Mucosa of rectum (tissue), 2 donors: ENCODE measurements around the gene GPC1.
"Not testable (repeated sequence)": the region's sequence is repeated elsewhere in the genome, so short reads cannot be mapped to it uniquely, and the experiment has no call there.

Source experiments
- H3K27ac ChIP-seq, 2 donors: one replicate each; pipeline ENCODE4 v1.7.0; 2013; ENCODE audit warnings: inconsistent platforms in 2 of 2, low read depth in 2 of 2, low read length in 2 of 2
- H3K27me3 ChIP-seq, 2 donors: one replicate each; pipeline ENCODE4 v1.7.0; 2013; ENCODE audit warnings: low read length in 2 of 2; ENCODE audit not compliant: control insufficient read depth in 2 of 2, insufficient read depth in 2 of 2
- H3K36me3 ChIP-seq, 2 donors: one replicate each; pipeline ENCODE4 v1.7.0; 2013; ENCODE audit warnings: low read length in 2 of 2; ENCODE audit not compliant: control insufficient read depth in 2 of 2, insufficient read depth in 2 of 2
- H3K4me1 ChIP-seq, 2 donors: one replicate each; pipeline ENCODE4 v1.7.0; 2013; ENCODE audit warnings: low read length in 2 of 2, mild to moderate bottlenecking in 1 of 2; ENCODE audit not compliant: control insufficient read depth in 2 of 2, insufficient read depth in 2 of 2
- H3K4me3 ChIP-seq, 2 donors: one replicate each; pipeline ENCODE4 v1.7.0; 2013; ENCODE audit warnings: low read length in 2 of 2
- H3K9ac ChIP-seq, 2 donors: one replicate each; pipeline ENCODE4 v1.7.0; 2013; ENCODE audit warnings: low read length in 2 of 2, low read depth in 1 of 2, mild to moderate bottlenecking in 1 of 2
- H3K9me3 ChIP-seq, 2 donors: one replicate each; pipeline ENCODE4 v1.7.0; 2013; ENCODE audit warnings: low read length in 2 of 2; ENCODE audit not compliant: control insufficient read depth in 2 of 2
- donor health status: healthy.
- donor health status: Normal muscosa, but diverticular disease.

GPC1 gene

DNA sequence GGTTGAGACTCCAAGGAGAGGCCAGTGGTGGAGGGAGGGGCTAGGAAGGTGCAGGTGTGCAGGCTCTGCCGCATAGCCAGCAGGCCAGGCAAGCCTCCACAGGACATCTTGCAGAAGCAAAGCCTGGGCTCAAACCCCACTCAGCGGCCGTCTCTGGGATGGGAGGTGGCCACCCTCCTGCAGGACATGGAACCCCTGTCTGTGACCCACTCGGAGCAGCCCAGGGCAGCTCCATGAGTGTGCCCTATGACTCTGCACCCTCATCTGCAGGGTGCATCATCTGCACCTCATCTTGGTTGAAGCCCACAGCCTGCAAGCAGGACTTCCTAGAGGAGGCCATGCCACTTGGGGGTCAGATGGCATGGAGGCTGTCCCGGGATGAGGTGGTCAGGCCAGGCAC lies 46.3 kb downstream of the GPC1 start:
- Histone ChIP-seq H3K9ac (no peak overlapping the region), H3K27me3 (no peaks in the 10 kb centered on the region), H3K36me3 (no peaks in the 10 kb centered on the region), H3K9me3 (no peaks in the 10 kb centered on the region), H3K4me3 (no peak overlapping the region), H3K4me1 (no peaks in the 10 kb centered on the region), H3K27ac (no peak overlapping the region)

DNA sequence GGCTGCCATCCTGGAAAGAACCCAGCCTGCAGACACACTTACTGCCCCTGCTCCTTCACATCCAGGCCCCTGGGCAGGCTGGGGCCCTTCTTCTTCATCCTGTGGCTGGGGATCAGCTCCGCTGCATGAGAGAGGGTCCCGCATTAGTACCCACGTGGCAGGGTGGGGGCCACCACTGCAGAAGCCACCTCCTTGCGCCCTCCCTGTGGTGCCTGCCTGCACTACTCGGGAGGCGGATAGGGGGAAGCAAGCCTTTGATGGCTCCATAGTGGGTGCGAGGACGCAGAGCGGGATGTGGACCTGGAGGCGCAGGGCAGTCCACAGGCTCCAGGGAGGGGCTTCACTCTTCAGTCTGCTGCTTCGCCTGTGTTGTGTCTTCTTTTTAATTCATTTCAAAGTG lies 46.7 kb downstream of the GPC1 start:
- H3K27me3 ChIP-seq = no peaks in the 10 kb centered on the region
- no peaks in the 10 kb centered on the region for H3K36me3 ChIP-seq
- no peaks in the 10 kb centered on the region for H3K9me3 ChIP-seq
- H3K27ac ChIP-seq = no peak overlapping the region
- no peak overlapping the region for H3K9ac ChIP-seq
- H3K4me1 ChIP-seq = no peaks in the 10 kb centered on the region
- H3K4me3 ChIP-seq = no peak overlapping the region

DNA sequence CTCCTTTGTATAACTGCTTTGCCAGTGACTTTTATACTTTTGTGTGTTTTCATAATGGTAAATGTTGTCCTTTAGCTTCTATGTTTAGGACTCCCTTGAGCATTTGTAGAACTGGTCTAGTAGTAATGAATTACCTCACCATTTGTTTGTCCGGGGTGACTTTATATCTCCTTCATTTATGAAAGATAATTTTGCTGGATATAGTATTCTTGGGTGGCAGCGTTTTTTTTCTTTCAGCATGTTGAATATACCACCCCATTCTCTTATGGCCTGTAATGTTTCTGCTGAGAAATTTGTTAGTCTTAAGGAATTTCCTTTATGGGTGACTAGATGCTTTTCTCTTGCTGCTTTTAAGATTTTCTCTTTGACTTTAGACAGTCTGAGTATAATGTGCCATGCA lies 56.0 kb downstream of the GPC1 start:
- Histone ChIP-seq H3K4me3 (no peak overlapping the region), H3K27me3 (no peaks in the 10 kb centered on the region), H3K9ac (no peak overlapping the region), H3K9me3 (peaks cover 3 to 8% of the 10 kb centered on the region in 2 donors), H3K27ac (no peak overlapping the region), H3K4me1 (no peaks in the 10 kb centered on the region), H3K36me3 (peaks cover 3 to 4% of the 10 kb centered on the region in 2 donors)

DNA sequence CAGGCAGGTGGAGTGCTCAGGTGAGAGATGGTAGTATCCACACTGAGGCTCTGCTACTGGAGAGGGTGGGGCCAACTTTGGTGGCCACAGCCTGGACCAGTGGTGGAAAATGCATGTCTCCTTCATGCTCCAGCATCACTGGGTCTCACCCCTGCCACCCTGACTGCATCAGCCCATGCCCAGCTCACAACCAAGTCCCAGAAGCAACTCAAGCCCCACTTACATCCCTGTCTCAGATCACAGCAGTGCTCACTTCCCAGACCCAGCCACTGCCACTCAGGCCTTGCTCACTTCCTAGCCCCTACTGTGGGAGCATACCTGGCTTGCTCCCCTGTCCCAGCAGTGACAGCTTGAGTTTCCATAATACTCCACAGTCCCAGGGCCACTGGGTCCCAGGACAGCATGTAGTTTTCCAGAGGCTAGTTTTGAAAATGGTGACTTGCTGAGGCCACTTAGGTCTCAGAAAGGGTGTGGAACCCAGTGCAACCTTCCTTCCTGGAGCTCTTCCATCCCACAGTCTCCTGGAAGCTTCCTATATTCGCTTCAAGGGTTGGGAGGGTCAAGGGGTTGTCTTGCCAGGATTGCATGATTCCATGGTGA lies 58.8 kb downstream of the GPC1 start:
- Histone ChIP-seq H3K4me3 (no peak overlapping the region), H3K9me3 (peaks cover 3 to 6% of the 10 kb centered on the region in 2 donors), H3K9ac (no peak overlapping the region), H3K4me1 (no peaks in the 10 kb centered on the region), H3K27me3 (no peaks in the 10 kb centered on the region), H3K36me3 (peaks cover 6 to 7% of the 10 kb centered on the region in 2 donors), H3K27ac (no peak overlapping the region)

DNA sequence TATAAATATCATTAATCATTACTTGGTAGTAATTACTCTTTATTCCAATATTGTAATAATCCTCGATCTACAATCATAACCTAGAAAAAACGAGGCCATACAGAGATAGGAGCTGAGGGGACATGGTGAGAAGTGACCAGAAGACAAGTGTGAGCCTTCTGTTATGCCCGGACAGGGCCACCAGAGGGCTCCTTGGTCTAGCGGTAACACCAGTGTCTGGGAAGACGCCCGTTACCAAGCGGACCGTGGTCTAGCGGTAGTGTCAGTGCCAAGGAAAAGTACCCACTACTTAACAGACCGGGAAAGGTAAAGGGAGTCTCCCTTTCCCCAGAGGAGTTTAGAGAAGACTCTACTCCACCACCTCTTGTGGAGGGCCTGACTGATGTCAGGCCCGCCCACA lies 59.5 kb downstream of the GPC1 start:
- not testable (repeated sequence) for H3K4me3 ChIP-seq, H3K4me1 ChIP-seq, H3K9me3 ChIP-seq, H3K36me3 ChIP-seq, H3K9ac ChIP-seq, H3K27ac ChIP-seq, H3K27me3 ChIP-seq

DNA sequence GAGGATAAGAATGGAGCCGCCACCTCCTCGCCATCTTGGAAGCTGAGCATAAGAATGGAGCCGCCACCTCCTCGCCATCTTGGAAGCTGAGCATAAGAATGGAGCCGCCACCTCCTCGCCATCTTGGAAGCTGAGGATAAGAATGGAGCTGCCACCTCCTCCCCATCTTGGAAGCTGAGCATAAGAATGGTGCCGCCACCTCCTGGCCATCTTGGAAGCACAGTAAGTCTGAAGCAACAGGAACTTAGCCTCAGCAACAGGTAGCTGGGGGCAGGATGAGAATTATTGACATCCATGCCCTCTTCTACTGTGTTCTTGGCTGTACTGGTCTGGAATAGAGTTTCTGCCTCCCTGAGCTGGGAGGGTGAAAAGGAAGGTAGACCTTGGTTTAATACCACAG lies 61.6 kb downstream of the GPC1 start:
- H3K9me3 ChIP-seq, H3K4me3 ChIP-seq: not testable (repeated sequence)
- H3K36me3 ChIP-seq = peaks cover 6 to 12% of the 10 kb centered on the region in 2 donors

DNA sequence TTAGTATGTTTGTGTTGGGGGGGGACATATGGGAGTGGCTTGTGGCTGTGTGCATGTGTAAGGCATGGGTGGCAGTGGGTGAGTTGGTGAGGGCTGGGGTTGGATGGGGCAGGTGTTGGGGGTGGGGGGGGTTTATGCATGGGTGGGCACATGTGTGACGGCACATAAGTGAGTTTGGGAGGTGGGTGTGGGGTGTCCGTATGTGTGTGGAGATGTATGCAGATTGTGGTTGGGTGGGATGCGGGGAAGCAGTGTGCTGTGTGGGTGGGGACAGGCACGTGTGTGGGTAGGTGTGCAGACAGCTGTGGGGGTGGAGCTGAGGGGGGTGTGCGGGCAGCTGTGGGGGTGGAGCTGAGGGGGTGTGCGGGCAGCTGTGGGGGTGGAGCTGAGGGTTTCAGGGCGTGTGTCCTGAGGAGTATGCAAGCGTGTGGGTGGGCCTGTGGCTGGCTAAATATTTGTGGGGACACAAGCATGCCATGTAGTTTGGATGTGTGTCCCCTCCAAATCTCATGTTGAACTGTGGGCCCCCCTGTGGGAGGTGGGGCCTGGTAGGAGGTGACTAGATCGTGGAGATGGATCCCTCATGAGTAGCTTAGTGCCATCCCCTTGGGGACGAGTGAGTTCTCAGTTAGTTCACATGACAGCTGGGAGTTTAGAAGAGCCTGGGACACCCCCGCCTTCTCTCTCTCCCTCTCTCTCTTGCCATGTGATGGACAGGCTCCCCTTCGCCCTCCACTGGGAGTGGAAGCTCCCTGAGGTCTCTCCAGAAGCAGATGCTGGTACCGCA lies 62.9 kb downstream of the GPC1 start:
- no peak overlapping the region for H3K9ac ChIP-seq
- H3K9me3 ChIP-seq = no peaks in the 10 kb centered on the region
- no peak overlapping the region for H3K27ac ChIP-seq
- peaks cover 6 to 12% of the 10 kb centered on the region in 2 donors for H3K36me3 ChIP-seq
- no peaks in the 10 kb centered on the region for H3K27me3 ChIP-seq
- no peaks in the 10 kb centered on the region for H3K4me1 ChIP-seq
- H3K4me3 ChIP-seq = no peak overlapping the region

More for the DNA sequence above, 61.6 kb downstream of the GPC1 start:
- H3K4me1 ChIP-seq, H3K9ac ChIP-seq, H3K27ac ChIP-seq, H3K27me3 ChIP-seq: not testable (repeated sequence)

DNA sequence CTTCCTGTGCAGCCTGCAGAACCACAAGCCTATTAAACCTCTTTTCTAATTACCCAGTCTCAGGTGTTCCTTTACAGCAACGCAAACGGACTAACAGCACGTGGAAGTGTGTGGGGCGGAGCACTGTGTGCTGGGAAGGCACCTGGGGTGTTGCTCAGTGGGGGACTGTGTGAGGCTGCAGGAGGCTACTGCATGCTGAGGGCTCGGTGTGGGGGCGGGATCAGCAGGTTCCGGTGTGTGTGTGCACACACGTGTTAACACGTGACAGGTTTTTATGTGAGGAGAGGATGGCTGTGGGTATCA lies 63.4 kb downstream of the GPC1 start:
- no peak overlapping the region for H3K4me3 ChIP-seq
- H3K36me3 ChIP-seq = peaks cover 6 to 13% of the 10 kb centered on the region in 2 donors
- H3K27ac ChIP-seq = no peak overlapping the region
- no peaks in the 10 kb centered on the region for H3K27me3 ChIP-seq
- H3K4me1 ChIP-seq = no peaks in the 10 kb centered on the region
- H3K9me3 ChIP-seq = no peaks in the 10 kb centered on the region
- H3K9ac ChIP-seq = no peak overlapping the region

DNA sequence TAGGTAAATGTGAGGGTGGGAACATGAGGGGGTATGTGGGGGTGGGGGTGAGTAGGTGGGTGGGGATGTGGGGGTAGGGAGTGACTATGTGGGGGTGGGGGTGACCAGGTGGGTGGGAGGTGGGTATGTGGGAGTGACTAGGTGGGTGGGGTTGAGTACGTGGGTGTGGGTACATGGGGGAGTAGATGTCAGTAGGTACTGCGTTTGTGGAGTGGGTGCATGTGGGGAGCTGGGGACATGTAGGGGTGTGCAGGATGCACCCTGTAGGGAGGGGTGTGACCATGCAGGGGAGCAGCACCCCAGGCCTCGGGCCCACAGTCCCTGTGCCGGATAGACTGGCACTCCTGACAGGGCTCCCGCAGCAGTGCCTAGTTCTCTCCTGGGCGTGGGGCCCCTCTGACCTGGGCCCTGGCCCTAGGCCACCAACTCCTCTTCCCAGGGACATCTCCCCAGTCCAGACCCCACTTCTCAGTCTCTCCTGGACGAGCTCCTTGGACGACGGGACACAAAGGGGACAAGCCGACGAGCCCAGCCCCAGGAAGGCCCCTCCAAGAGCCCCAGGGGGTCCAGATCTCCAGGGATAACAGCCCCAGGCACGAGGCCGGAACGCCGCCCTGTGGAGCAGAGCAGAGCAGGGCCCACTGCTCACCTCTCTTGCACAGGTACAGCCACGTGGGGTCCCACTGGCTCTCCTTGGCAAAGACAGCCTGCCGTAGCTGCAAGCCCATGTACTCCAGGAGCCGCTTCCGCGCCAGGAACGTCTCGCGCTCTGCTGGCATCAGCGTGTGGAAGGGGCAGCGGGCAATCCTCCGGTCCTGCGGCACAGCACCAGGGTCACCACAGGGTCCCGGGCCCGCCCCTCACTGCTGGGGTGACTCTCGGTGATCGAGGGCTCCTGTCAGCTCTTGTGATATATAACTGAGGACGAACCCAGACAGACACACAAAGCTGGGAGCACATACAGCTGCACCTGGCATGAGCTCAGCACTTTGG lies 64.1 kb downstream of the GPC1 start:
- no peak overlapping the region for H3K4me3 ChIP-seq
- H3K27ac ChIP-seq = no peak overlapping the region
- H3K27me3 ChIP-seq = no peaks in the 10 kb centered on the region
- peaks cover 4 to 11% of the 10 kb centered on the region in 2 donors for H3K36me3 ChIP-seq
- no peak overlapping the region for H3K9ac ChIP-seq
- no peaks in the 10 kb centered on the region for H3K4me1 ChIP-seq
- no peaks in the 10 kb centered on the region for H3K9me3 ChIP-seq
